ENCODE measurements around the gene ZNF783.

GRCh38 chr7:149261316-149261828 is 624 bp upstream of the ZNF783 start:
- TF ChIP-seq POLR2A (IDR thresholded peaks at IDR 0.05), result no peak
- TF ChIP-seq, protein P1, sequence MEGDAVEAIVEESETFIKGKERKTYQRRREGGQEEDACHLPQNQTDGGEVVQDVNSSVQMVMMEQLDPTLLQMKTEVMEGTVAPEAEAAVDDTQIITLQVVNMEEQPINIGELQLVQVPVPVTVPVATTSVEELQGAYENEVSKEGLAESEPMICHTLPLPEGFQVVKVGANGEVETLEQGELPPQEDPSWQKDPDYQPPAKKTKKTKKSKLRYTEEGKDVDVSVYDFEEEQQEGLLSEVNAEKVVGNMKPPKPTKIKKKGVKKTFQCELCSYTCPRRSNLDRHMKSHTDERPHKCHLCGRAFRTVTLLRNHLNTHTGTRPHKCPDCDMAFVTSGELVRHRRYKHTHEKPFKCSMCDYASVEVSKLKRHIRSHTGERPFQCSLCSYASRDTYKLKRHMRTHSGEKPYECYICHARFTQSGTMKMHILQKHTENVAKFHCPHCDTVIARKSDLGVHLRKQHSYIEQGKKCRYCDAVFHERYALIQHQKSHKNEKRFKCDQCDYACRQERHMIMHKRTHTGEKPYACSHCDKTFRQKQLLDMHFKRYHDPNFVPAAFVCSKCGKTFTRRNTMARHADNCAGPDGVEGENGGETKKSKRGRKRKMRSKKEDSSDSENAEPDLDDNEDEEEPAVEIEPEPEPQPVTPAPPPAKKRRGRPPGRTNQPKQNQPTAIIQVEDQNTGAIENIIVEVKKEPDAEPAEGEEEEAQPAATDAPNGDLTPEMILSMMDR (IDR thresholded peaks at IDR 0.05), result no peak
